Measurements from ENCODE around the gene RNF115.

The RNF115 gene

DNA sequence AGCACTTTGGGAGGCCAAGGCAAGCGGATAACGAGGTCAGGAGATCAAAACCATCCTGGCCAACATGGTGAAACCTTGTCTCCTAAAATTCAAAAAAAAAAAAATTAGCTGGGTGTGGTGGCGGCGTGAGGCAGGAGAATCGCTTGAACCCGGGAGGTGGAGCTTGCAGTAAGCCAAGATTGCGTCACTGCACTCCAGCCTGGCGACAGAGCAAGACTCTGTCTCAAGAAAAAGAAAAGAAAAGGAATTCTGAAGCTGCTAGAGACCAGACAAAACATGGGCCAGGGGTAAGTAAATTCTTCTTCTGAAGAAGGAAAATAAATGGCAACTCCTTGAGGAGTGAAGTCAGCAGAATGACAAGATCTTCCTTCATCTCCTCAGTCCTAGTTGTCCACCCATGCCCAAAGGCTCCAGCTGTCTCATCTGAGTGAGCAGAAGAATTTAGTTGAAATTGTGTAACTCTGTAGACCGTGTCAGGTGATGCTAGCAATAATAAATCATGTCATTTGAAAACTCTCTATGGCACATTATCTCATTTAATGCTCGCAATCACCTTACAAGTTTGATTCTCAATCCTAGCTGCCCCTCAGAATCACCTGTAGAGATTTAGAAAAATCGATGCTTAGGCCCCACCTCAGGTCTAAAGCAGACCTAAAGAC is 131.0 kb downstream of the RNF115 start:
- DNase-seq = no peak

DNA sequence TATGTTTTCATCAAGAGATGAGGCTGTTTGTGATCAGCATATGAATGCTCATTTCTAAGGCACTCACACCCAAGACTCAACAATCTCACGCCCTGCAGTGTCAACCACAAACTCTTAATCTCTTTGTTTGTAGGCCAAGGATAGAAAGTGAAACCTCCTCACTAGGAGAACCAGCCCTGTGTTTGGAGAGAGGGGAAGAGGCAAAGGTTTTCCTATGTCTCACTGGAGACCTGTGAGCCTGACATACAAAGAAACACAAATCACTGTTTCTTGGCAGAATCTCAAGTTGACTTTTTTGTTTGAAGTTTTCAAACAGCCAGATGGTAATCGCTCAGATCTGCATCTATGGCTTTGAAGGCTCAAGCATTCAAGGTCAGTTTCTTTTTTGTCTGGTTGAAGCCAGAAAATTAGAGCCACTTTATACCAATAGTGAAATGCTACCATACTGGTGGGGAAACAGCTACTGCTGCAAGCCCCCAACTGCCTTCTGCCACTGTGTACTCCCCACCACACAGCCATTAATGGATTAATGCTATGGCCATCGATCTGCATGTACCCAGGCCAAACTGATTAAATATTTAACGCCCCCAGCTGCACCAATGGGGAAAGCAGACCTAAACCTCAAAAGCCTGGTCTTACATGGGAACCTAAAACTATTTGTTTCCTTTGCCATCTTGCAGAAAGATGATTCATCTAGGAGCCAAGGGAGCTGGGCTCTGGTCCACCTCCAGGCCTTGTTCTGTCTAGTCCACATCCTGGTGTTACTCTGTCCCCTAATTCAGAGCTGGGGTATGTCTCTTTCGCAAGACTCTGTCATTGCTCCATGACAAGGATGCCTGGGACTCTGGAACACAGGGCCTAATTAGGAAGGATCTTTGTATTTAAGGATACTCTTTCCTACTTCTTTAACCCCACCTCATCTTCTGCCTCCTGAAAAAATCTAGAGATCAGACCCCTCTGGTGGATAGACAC is 133.0 kb downstream of the RNF115 start:
- peak; percentile 30 for DNase-seq

DNA sequence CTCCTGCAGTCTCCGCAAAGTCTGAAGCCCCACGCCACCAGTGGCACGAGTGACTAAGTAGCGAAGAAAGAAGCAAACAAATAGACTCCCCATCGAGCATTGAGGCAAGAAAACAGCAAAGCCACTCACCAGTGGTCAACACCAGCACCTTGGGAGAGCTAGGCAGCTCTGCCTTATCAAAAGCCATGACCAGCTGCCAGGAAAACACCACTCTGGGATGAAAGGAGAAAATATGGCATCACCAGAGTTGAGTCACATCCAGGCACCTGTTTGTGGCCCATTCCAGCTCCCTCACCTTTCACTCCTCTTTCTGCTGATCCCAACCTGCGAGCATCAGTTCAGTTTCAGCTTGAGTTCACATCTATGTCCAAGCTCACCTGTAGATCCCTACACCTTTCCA is 134.0 kb downstream of the RNF115 start:
- no peak for DNase-seq

- no peak for DNase-seq
Observed at GRCh38 chr1:145688924-145689323, 135.0 kb downstream of the RNF115 start.
